Measurements from ENCODE around the gene DGCR2. TPM values are rescaled to one million over a fixed set of nuclear protein-coding genes. Genes with fewer than 3 reads are reported as not detected.
"Not testable (repeated sequence)": the region's sequence is repeated elsewhere in the genome, so short reads cannot be mapped to it uniquely, and the experiment has no call there.

Gene DGCR2, protein sequence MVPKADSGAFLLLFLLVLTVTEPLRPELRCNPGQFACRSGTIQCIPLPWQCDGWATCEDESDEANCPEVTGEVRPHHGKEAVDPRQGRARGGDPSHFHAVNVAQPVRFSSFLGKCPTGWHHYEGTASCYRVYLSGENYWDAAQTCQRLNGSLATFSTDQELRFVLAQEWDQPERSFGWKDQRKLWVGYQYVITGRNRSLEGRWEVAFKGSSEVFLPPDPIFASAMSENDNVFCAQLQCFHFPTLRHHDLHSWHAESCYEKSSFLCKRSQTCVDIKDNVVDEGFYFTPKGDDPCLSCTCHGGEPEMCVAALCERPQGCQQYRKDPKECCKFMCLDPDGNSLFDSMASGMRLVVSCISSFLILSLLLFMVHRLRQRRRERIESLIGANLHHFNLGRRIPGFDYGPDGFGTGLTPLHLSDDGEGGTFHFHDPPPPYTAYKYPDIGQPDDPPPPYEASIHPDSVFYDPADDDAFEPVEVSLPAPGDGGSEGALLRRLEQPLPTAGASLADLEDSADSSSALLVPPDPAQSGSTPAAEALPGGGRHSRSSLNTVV
- 10 to 100 TPM; 70.1 to 76.5 (median 70.6) TPM for polyA plus RNA-seq (ENCODE audit: insufficient read length in 3 of 3)

DNA sequence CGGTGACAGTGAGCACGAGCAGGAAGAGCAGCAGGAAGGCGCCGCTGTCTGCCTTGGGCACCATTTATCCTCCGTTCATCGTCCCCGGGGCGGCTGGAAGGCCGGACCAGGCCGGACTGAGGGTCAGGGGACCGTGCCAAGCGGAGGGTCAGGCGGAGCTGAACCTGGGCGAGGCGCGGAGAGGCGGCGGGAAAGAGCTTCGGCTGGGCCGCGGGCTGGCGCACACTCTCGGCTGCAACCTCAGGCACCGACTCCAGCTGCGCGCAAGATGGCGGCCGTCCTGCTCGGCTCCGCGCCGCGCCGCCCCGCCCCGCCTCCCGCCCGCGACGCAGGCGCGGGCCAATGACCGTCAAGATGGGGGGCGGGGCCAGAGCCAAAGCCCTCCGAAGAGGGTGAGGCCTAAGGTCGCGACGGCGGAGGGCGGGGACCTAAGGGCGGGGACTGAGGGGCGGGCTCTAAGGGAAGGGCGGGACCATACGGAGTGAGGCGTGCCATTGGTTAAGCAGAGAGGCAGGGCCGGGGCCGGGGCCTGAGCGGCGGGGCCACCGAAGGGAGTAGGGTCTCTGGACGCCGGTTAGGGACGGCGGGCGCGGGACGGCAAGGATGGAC, at the start of gene DGCR2:
Gene DGCR2 (minus strand): TSS at position 270 of the 609 bp plus-strand sequence. CDS start 206 bp downstream, at position 64.
- DNase-seq (ENCODE audit: low read depth in 3 of 3, low spot score in 2 of 3) = peak; percentile 86 to 95 (median 92)

- no peak for DNase-seq (ENCODE audit: low read depth in 3 of 3, low spot score in 2 of 3)
These were observed 47.7 kb upstream of the DGCR2 start for GRCh38 chr22:19169947-19170318.

DNA sequence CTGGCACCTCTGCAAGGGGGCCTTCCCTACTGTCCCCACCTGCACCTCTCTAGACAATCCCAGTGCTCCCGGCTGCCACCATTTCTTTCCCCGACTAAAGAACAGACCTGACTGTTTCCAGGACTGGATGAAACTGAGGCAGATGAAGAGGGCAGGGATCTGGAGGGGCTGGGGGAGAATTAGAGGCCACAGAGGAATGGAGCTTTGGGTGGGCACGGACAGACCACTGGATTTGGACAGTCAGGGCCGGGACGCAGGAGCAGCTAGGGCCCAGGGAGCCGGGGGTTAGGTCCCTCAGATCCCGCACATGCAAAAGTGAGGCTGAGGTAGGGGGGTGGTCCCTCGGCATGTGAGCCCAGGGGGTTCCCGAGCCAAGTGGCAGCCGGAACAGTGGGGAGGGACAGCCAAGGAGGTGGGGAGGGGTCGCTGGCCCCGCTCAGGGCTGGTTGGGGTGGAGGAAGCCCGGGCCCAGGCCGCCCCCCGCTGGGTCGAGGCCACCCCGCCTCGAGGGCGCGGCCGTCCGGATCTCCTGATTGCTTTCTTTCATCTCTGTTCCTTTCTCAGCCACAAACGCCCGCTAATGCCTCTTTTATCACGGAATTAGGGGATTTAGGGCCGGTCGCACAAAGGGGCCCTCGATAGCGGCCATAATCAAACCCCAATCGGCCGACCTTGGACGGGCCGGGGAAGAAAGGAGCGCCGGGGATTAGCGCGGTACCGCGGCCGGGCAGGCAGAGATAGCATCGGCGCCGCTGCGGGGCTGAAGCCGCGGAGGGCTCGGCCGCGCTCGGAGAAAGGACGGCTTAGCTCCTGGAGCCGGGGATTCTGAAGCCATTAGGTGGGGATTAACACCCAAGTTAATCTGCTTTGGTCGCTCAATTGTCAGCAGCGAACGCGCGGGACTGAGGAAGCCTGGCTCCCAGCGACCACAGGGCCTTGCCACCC, 47.1 kb upstream of the DGCR2 start:
- no peak for DNase-seq (ENCODE audit: low read depth in 3 of 3, low spot score in 2 of 3)

GRCh38 chr22:19168088-19168890, 46.1 kb upstream of the DGCR2 start:
- no peak for DNase-seq (ENCODE audit: low read depth in 3 of 3, low spot score in 2 of 3)

GRCh38 chr22:19167106-19167869, 45.1 kb upstream of the DGCR2 start:
- no peak for DNase-seq (ENCODE audit: low read depth in 3 of 3, low spot score in 2 of 3)

DNA sequence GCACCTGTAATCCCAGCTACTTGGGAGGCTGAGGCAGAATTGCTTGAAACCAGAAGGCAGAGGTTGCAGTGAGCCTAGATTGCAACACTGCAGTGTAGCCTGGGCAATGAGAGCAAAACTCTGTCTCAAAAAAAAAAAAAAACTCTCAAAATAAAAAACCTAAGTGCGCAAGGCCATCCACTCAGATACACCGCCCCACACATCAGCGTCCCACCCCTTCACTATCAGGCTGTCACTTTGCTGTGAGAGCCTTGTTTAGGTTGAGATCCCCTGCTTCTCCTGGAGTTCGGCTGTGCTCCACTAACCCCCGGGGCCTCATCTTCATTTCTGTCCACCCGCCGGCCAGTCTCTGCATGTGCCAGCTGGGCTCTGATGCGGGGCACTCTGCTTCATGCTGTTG, 44.2 kb upstream of the DGCR2 start:
- no peak for DNase-seq (ENCODE audit: low read depth in 3 of 3, low spot score in 2 of 3)

- no peak for DNase-seq (ENCODE audit: low read depth in 3 of 3, low spot score in 2 of 3)
These were observed 42.2 kb upstream of the DGCR2 start for GRCh38 chr22:19164425-19164824.

DNA sequence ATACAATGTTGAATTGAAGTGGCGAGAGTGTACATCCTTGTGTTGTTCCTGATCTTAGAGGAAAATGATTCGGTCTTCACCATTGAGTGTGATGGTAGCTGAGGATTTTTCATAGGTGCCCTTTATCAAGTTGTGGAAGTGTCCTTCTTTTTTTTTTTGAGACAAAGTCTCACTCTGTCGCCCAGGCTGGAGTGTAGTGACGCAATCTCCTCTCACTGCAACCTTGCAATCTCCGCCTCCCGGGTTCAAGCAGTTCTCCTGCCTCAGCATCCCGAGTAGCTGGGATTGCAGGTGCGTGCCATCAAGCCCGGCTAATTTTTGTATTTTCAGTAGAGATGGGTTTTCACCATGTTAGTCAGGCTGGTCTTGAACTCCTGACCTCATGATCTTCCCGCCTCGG, 36.4 kb upstream of the DGCR2 start:
- not testable (repeated sequence) for DNase-seq (ENCODE audit: low read depth in 3 of 3, low spot score in 2 of 3)

GRCh38 chr22:19156109-19156508, 33.9 kb upstream of the DGCR2 start:
- DNase-seq (ENCODE audit: low read depth in 3 of 3, low spot score in 2 of 3) = not testable (repeated sequence)

DNA sequence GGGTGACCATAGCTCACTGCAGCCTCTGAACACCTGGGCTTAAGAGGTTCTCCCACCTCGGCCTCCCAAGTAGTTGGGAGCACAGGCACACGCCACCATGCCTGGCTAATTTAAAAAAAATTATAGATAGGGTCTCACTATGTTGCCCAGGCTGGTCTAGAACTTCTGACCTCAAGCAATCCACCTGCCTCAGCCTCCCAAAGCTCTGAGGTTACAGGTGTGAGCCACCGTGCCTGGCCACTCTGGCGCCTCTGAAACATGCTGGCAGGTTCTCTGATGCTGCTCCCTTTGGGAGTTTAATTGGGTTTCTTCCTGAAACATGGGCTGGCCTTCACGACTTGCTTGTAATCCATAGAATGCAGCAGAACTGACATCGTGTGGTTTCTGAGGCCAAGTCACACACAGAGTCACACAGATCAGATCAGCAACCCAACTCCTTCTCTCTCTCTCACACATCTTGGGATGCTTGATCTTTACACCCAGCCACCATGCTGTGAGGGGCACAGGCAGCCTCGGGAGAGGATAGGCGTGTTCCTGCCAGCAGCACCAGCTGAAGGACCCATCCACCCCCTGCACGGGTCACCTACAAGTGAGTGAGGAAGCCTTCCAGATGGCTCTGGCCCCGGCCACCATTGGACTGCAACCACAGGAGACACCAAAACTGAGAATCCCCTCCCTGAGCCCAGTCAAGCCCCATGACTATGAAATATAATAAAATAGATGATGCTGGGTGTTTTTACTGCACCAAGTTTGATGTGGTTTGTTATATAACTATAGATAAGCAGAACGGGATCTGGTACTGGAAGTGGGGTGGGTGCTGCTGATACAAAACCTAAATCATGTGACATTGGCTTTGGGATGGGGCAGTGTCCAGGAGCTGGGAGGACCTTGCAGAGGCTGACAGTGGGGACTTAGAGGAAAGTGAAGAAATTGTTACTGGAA, 31.0 kb upstream of the DGCR2 start:
- no peak for DNase-seq (ENCODE audit: low read depth in 3 of 3, low spot score in 2 of 3)

DNA sequence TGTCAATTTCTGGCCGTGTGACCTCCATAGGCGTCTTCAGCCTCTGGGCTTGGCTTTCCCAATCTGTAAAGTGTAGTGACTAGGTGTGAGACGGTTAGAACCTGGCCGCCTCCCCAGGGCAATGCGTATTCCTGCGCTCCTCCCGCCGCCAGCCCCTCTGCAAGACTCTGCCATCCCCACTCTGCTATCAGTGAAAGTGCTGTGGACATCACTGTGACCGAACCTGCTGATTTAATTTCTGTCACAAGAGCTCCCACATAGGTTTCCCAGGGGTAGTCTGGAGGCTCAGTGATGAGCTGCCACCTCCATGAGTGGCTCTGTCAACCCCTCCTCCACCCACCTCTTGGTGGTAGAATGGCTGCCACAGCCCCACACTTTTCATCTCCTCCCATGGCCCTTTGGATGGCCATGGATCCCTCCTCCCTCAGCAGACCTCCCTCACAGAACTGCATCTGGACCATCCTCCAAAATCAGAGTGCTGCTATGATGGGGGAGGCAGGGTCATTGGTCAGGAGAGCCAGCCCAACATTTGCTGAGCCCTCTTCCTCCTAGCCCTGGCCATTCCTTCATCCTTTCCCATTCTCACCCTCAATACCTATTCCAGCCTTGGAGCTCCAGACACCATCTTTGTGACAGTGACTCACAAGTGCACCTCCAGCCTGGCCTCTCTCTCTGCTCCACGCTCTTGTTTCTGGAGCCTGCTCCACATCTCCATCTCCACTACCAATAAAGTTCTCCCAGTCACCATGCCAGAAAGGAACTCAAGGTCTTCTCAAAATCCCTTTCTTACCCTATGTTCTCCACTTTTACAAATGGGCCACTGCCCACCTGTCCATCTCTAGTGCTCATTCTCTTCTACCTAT, 29.3 kb upstream of the DGCR2 start:
- DNase-seq (ENCODE audit: low read depth in 3 of 3, low spot score in 2 of 3) = no peak

DNA sequence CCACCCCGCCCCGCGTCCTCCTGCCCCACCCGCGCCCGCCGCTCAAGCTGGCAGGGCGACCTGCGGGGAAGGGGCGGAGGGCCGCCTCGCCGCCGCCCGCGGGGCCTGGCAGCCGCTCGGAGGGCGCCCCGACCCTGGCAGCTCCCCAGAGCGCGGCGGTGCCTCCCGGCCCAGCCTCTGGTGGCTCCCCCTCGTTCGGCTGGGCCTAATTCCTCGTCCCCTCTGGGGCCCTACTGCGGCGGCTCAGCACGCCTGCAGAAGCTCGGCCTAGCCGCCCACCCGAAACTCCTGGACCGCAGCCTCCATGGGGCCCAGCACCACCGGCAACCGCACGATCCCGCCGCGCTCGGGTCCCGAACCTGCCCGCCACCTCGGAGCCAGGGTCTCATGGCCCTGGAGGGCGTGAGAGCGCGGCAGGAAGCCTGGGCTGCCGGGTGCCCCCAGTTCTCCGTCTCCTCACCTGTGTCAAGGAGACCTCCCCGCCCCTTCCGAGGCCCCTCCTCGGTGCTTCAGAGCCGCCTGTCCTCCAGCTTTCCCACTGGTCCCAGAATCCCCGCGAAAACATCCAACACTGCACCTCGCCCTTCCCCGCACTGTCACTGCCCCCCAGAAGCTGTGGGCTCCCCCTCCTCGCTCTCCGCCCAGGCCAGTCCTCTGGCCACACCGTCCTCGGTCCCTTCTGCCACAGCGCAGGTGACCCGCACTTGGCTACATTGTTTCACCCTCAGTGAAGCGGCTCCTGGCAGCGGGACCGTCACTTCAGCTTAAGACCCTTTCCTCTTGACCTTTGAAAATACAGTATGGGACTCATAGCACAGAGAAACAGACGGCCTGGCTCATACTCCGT, 28.5 kb upstream of the DGCR2 start:
- DNase-seq (ENCODE audit: low read depth in 3 of 3, low spot score in 2 of 3) = no peak

- DNase-seq (ENCODE audit: low read depth in 3 of 3, low spot score in 2 of 3) = no peak
These were observed 27.8 kb upstream of the DGCR2 start, which contains the start of gene GSC2 for GRCh38 chr22:19149991-19150390. TSS of gene GSC2 (minus strand) at chr22:19150292. CDS start at chr22:19150283, 9 bp downstream.

DNA sequence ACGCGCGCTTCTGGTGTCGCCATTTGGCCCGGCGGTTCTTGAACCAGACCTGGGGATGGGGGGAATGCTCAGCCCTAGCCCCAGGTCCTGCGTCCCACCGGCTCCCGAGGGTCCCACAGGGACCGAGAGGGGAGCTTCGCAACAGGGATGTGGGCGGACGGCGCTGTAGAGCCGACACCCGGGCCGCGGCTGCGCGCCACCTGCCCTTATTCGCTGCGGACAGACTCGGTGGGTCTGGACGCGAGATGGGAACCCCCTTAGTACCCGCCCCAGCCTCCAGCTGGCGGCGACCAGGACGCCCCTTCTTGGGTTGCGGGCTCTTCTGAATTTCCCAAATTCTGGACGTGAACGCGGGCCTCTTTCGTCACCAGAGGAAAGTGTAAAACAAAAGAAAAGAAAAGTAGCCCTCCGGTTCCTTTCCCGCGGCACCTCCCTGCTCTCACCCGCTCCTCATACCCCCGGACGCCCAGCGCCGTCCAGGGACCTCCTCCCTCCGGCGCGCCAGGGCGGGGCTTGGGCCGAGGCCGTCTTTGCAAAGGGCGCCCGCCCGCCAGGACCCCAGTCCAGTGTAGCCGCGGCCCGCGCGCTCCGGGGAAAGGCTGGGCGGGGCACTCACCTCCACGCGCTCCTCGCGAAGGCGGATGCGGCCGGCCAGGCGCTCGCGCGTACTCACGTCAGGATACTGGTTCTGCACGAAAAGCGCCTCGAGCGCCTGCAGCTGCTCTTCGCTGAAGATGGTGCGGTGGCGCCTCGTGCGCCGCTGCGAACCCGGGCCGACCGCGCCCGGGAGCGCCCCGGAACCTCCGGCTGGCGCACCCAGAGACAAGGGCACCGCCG, 27.1 kb upstream of the DGCR2 start:
- no peak for DNase-seq (ENCODE audit: low read depth in 3 of 3, low spot score in 2 of 3)

DNA sequence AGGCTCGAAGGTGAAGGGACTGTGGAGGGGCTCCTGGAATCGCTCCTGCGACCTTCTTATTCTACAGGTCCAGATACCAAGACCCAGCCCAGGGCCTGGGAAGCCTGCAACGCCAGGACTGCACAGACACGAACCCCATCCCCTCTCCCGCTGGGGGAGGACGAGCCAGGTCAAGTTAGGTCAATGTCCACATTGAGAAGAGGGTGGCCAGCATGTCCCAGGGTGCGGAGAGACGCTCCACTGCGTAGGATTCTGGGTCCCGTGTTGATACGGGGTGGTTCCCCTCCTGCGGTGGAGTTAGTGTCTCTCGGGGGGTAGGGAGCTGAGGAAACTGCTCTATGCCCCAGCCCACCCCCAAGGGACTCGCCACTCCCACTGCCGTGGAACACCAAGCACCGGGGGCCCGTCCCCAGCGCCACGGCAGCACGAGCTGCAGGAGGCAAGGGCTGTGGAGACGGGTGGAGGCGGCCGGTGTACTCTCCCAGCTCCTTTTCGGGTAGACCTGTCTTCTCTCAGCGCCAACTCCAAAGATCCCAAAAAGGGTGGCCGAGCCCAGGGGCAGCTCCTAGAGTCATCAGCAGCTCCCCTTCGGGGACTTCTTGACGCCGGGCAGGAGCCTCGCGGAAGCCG, 26.3 kb upstream of the DGCR2 start:
- DNase-seq (ENCODE audit: low read depth in 3 of 3, low spot score in 2 of 3) = no peak

All from right renal cortex interstitium (tissue), 3 donors.